Right atrium auricular region (tissue), 2 donors: ENCODE data around the gene RPP30. TPM values are rescaled to one million over a fixed set of nuclear protein-coding genes. Genes with fewer than 3 reads are reported as not detected.

ENCODE experiments used
- DNase-seq: peaks from one replicate; pipeline ENCODE4 v3.0.0-alpha.2; 2019; ENCODE audit warnings: low spot score
- H3K27ac ChIP-seq, 2 donors: fragments of 200-600 bp; sonication (generic); 1 replicate in 1 of 2; 2 replicates in 1 of 2; pipeline ENCODE4 v1.5.1; 2016 to 2019
- H3K27me3 ChIP-seq, 2 donors: fragments of 200-600 bp; sonication (generic); one replicate each; pipeline versions ENCODE4 v1.5.1 to v1.6.0; 2017 to 2019
- H3K36me3 ChIP-seq: fragments of 200-600 bp; sonication (generic); one replicate; pipeline ENCODE4 v1.5.1; 2016
- H3K4me1 ChIP-seq, 2 donors: fragments of 200-600 bp; sonication (generic); one replicate each; pipeline versions ENCODE4 v1.5.1 to v1.6.0; 2017 to 2019
- H3K4me3 ChIP-seq, 2 donors: fragments of 200-600 bp; sonication (generic); 1 replicate in 1 of 2; 2 replicates in 1 of 2; pipeline ENCODE4 v1.5.1; 2017 to 2019; ENCODE audit warnings: mild to moderate bottlenecking in 1 of 2, moderate library complexity in 1 of 2
- H3K9me3 ChIP-seq, 2 donors: fragments of 200-600 bp; sonication (generic); one replicate each; pipeline ENCODE4 v1.5.1; 2019
- total RNA-seq, 2 donors: library from RNA; depleted of rRNA; stranded (reverse); fragments of >200 nt; gene quantifications; one replicate each; pipeline ENCODE4 v1.1.0, GENCODE V29; 2016
- TF ChIP-seq, protein P1 (sequence below), 2 donors: fragments of 200-600 bp; sonication (generic); IDR thresholded peaks; one replicate each; pipeline ENCODE4 v1.5.1; 2019; ENCODE audit warnings: antibody characterized with exemption in 2 of 2

RPP30 gene
- total RNA-seq, 2 donors from 2014 or later: 23.3 to 24.6 TPM

DNA sequence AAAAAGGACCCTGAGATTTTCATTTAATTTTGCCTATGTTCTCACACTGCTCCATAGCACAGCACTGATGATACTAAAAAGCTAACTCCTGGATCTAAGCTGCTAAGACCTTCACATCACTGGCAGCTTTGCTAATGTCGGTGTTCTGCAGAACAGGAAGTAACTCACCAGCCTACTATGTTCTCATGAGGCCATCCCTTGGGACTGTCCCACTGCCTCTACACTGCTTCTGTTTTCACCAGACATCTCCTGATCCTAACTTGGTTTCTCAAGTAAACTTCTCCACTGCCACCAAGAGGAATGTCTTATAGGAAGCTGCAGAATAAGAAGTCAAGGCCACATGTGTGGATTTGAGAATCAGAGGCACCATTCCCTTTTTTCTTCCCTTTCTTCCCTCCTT lies 29.0 kb upstream of the RPP30 start:
- H3K27me3 ChIP-seq: no peaks in the 10 kb centered on the region
- H3K36me3 ChIP-seq: no peaks in the 10 kb centered on the region
- TF ChIP-seq, protein P1, sequence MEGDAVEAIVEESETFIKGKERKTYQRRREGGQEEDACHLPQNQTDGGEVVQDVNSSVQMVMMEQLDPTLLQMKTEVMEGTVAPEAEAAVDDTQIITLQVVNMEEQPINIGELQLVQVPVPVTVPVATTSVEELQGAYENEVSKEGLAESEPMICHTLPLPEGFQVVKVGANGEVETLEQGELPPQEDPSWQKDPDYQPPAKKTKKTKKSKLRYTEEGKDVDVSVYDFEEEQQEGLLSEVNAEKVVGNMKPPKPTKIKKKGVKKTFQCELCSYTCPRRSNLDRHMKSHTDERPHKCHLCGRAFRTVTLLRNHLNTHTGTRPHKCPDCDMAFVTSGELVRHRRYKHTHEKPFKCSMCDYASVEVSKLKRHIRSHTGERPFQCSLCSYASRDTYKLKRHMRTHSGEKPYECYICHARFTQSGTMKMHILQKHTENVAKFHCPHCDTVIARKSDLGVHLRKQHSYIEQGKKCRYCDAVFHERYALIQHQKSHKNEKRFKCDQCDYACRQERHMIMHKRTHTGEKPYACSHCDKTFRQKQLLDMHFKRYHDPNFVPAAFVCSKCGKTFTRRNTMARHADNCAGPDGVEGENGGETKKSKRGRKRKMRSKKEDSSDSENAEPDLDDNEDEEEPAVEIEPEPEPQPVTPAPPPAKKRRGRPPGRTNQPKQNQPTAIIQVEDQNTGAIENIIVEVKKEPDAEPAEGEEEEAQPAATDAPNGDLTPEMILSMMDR (IDR thresholded peaks at IDR 0.05): no peak
- no peak overlapping the region for H3K27ac ChIP-seq
- no peak for DNase-seq
- H3K4me1 ChIP-seq: no peaks in the 10 kb centered on the region
- H3K9me3 ChIP-seq: no peaks in the 10 kb centered on the region
- no peak overlapping the region for H3K4me3 ChIP-seq

DNA sequence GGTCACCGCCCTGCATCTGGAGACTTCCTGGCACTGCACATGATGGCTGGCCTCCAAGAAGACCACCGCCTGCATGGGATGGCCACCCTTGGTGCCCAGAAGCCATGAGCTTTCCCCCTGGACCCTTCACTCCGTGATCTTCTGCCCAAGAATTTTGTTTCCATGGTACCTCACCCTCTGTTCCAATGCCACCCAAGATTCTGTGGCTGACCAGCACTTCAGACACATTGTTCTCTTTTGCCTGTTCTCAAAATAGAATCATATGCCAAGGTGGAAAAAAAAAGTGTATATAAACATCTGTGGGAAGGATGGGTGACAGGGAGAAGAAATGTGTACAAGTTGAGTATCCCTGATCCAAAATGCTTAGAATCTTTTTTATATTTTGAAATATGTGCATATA lies 26.0 kb upstream of the RPP30 start:
- TF ChIP-seq, protein P1 (IDR thresholded peaks at IDR 0.05): no peak
- Histone ChIP-seq H3K36me3 (no peaks in the 10 kb centered on the region), H3K4me3 (no peak overlapping the region), H3K27me3 (no peaks in the 10 kb centered on the region), H3K9me3 (peaks cover 0 to 14% of the 10 kb centered on the region in 2 donors), H3K4me1 (no peaks in the 10 kb centered on the region), H3K27ac (no peak overlapping the region)
- no peak for DNase-seq

DNA sequence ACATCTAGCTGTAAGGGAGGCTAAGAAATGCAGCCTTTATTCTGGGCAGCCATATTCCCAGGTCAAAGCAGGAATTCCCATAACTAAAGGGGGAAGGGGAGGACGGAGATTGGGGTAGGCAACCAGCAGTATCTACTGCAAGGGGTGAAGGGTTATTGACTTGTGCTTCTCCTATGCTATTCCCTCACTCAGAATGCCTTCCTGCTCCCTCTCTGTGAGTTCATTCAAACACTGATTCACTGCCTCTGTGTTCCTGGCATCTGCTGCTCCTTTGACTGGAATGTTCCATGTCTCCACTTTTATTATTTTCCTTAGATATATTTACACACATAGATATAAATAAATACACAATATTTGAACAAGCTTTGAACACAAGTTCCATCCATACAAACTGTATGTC lies 25.0 kb upstream of the RPP30 start:
- DNase-seq: no peak
- Histone ChIP-seq H3K4me1 (no peaks in the 10 kb centered on the region), H3K9me3 (peaks cover 0 to 24% of the 10 kb centered on the region in 2 donors), H3K27ac (no peak overlapping the region), H3K4me3 (no peak overlapping the region), H3K36me3 (no peaks in the 10 kb centered on the region), H3K27me3 (no peaks in the 10 kb centered on the region)
- TF ChIP-seq, protein P1 (IDR thresholded peaks at IDR 0.05): no peak

DNA sequence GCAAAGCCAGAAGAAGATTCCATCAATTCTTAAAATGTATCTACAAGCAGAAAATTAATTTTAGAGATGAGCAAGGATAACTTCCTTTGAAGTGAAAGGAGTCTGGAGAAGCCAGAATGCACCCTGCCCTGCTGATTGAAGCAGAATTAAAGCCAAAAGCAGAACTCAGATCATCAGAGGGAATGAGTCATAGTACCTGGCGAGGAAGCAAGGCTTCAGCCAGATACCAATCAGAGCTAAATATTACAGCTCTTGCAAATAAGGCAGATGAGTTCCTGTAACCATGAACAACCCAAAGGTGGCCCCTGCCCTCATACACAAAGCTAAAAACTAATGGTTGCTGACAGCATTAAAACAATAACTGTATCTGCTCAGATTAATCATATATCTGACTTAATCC lies 24.3 kb upstream of the RPP30 start:
- Histone ChIP-seq H3K36me3 (no peaks in the 10 kb centered on the region), H3K4me3 (no peak overlapping the region), H3K9me3 (peaks cover 0 to 26% of the 10 kb centered on the region in 2 donors), H3K27ac (no peak overlapping the region), H3K27me3 (no peaks in the 10 kb centered on the region), H3K4me1 (no peaks in the 10 kb centered on the region)
- TF ChIP-seq, protein P1 (IDR thresholded peaks at IDR 0.05): no peak
- DNase-seq: no peak

DNA sequence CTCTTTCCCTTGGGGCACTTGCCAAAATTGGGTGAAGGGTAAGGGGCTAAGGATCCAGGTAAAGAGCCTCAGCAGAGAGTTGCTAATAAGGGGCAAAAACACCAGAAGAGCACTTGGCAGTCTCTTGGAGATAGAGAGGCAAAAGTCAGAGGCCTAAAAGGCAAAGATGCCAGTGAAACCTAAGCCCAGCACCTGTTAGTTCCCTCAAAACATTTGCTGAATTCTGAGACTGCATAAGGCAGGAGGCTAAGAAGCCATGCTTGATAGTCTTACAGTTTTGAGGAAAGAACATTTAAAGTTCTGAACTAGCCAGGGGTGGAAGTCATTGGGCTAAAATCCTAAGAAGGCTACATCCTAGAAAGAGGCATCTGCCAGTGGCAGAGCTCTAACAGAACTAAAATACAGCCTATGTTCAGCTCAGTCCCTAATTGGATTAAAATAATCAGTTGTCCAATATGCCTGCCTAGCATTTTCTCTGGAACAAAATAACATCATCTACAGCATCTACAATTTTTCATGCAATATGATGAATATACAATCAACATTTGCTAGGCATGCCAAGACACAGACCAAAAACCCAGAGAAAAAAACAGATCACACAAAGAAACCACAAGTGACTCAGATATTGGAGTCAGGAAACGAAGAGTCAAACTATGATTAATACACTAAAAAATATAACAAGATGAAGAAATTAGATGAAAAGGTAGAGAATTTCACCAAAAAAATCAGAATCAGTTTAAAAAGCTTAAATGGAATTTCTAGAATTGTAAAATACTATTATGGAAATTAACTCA lies 21.6 kb upstream of the RPP30 start:
- no peak overlapping the region for H3K27ac ChIP-seq
- H3K27me3 ChIP-seq: peaks cover 0 to 6% of the 10 kb centered on the region in 2 donors
- H3K4me1 ChIP-seq: no peaks in the 10 kb centered on the region
- DNase-seq: no peak
- peaks cover 0 to 26% of the 10 kb centered on the region in 2 donors for H3K9me3 ChIP-seq
- no peaks in the 10 kb centered on the region for H3K36me3 ChIP-seq
- TF ChIP-seq, protein P1 (IDR thresholded peaks at IDR 0.05): no peak
- no peak overlapping the region for H3K4me3 ChIP-seq

DNA sequence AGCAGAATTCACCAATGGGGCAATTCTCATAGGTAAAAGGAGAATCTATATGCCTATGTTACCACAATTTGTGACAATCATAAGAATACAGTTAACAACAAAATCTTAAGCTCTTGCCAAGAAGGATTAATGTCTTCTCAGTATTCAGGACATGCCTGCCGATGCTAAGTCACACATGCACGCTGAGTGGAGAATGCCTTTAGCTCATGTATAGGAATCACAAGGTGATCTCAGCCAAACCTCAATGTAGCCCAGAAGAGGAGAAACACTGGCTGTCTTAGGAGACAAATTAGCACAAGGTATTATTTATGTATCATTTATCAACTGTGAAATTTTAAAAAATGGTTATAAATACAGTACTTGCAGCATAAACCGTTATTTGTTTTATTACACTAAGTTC lies 16.6 kb upstream of the RPP30 start:
- H3K9me3 ChIP-seq: peaks cover 0 to 18% of the 10 kb centered on the region in 2 donors
- no peak overlapping the region for H3K27ac ChIP-seq
- H3K27me3 ChIP-seq: peaks cover 0 to 23% of the 10 kb centered on the region in 2 donors
- peaks cover 0 to 6% of the 10 kb centered on the region in 2 donors for H3K4me1 ChIP-seq
- no peak overlapping the region for H3K4me3 ChIP-seq
- no peak for DNase-seq
- TF ChIP-seq, protein P1 (IDR thresholded peaks at IDR 0.05): no peak
- H3K36me3 ChIP-seq: no peaks in the 10 kb centered on the region
